GM18907 (cell line): ENCODE measurements around the gene DRC7.

Experiments
- ATAC-seq: cut with Tn5 transposase; IDR thresholded peaks from one replicate; pipeline ENCODE4 v1.9.1; 2021; ENCODE audit warnings: mild to moderate bottlenecking, moderate library complexity; ENCODE audit not compliant: unreplicated experiment

DRC7 gene

DNA sequence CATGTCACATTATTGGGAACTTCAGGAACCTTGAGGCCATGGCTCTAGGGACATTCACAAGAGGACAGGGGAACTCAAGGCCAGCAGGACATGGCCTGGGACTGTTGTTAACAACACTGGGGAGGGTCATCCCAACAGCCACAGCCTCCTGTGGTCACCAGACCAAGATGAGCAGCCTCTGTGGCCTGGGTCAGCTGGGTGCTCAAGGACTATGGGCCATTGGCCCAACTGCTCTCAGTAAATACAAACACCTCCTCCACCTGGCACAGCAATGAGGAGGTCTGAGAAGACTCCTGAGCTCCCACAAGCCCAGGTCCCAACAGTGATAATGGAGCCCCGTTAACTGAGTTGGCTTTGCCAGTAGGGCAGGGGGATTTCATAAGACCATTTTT, 86.7 kb downstream of the DRC7 start:
- ATAC-seq: no peak
